NCI-H460 (cell line): ENCODE measurements around the gene WWOX. TPM values are rescaled to one million over a fixed set of nuclear protein-coding genes. Genes with fewer than 3 reads are reported as not detected.

Experiments
- DNase-seq: peaks from one replicate; pipeline ENCODE4 v3.0.0-alpha.2; 2016; ENCODE audit warnings: low read depth; ENCODE audit errors: extremely low read depth
- total RNA-seq: library from RNA; depleted of rRNA; stranded (reverse); fragments of >200 nt; shearing (Covaris generic); gene quantifications from 2 replicates; pipeline ENCODE4 v1.2.3, GENCODE V29; 2014

WWOX gene
- total RNA-seq, 1 experiment from 2014 or later: 11.1 TPM

DNA sequence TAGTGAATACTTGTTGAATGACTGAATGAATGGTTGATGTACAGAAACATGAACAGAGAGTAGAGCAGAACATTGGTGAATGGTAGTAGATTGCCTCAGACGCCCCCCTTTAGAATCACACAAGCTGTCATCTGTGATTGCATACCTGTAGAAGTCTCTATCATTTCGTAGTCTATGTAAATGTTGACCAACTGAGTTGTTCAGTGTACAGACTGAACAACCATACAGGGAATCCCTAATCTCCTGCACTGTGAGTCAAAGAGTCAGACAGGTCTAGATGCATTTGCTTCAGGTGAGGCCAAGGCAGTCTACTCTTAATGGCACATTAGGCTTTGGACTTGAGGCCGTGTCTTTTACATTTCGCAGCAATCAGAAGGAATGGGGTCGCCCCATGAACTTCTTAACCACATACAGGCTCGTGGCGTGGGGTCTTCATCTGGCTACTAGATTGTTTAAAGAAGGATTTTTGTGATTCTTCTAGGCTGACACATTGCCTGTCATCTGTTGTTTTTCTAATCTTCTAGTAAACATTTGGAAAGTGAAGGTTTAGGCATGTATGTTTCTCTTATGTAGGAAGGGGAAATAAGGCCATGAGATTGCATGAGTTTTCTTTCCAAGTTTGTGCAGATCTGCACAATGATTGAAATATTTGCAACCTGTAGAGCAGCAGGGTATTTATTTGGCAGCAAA is 157.4 kb downstream of the WWOX start:
- DNase-seq: no peak

DNA sequence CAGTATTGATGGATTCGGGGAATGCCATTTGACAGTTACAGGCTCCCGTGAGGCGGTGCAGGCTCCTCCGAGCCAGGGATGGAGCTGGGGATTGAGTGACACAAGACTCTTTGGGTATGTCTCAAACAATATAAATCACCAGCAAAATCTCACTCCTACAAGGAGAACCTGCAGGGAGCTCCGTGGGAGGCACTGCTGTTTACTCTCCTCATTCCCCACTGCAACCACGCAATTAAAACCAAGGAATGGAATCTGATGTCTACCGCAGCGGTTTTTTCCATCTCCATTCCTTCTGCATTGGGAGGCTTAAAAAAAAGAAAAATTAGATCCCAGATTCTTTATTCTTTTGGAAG is 157.9 kb downstream of the WWOX start:
- no peak for DNase-seq

DNA sequence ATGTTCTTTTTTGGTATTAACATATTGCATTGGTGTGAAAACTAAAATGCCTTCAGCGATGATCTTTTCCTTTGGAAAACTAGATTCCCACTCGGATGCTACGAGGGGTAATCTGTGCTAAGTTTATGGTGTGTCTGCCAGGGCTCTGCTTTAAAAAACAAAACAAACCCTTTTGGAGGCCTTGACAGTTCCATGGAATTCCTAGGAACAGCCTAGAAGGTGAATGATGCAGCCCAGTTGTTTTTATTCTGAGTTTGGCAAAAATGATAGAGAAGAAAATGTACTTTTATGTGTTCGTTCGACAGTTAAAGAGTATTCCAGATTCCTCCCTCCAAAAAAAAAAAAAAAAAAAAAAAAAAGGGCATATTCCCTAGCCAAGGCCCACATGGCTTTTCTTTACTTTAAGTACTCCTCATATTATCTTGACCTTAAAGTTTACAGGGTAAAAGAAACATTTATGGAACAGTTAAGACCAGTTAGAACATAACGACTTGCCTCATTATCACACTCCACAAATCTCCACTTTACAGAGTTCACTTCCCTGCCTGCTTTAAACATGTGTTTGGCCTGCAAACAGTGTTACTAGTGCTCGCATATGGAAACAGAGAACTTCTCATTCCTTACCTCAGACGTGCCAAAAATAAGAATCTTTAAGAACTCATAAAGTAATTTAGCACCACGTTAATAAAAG is 159.1 kb downstream of the WWOX start:
- no peak for DNase-seq

DNA sequence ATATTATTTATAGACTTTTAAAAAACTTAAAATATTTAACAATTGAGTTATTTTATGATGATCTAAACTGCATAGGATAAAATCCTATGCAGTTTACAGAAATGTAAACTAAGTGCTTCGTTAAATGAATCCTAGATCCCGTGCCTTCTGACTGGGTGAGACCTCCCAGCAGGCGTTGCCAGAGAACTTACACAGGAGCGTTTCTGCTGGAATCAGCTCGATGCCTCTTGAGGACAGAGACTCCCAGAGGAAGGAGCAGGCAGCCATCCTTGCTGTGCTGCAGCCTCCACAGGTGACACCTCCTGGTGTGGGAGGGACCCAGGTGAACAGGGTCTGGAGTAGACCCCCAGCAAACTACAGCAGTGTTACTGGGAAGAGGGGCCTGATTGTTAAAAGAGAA is 160.4 kb downstream of the WWOX start:
- DNase-seq: no peak

DNA sequence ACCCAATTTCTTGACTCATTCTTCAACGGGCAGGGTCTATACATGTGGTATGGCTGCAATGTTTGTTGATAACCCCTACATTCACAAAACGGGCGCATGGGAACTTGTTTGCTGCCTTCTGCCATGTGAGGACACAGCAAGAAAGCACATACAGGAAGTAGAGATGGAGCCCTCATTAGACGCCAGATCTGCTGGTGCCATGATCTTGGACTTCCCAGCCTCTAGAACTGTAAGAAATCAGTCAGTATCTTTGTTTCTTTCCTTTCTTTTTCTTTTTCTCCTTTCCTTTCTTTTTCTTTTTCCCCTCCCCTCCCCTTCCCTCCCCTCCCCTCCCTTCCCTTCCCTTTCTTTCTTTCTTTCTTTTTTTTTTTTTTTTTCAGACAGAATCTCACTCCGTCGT is 165.2 kb downstream of the WWOX start:
- DNase-seq: no peak

DNA sequence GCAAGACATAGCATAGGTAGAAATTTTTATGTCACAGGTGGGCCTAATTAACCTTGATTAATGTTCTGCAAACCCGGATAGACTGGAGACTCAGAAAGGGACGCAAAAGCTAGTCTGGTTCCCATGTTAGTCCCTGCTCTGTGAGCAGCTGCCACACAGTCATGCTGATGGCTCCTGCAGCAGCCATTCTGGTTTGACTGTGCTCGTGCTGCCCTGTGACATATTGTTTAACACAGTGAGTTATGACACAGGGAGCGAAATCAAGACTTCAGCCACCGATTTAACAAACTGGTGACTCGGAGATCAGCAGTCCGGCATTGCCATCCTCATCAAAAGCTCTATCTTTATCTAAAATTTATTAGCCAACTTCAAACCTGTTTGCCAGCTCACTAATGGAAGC is 169.8 kb downstream of the WWOX start:
- no peak for DNase-seq

DNA sequence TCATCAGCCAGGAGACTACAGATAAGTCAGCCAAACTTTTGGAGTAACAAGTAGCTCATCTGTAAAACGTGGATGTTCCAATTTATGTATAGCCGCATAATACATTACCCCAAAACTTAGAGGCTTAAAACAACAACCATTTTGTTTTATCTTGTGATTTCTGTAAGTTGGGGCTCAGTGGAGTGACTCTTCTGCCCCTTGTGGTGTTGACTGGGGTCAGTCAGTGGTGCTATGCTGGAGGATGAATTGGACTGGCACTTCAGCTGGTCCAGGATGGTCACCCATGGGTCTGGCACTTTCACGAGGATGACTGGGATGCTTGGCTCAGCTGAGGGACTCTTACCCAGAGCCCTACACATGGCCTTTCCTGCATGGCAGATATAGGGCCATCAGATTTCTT is 172.5 kb downstream of the WWOX start:
- no peak for DNase-seq

DNA sequence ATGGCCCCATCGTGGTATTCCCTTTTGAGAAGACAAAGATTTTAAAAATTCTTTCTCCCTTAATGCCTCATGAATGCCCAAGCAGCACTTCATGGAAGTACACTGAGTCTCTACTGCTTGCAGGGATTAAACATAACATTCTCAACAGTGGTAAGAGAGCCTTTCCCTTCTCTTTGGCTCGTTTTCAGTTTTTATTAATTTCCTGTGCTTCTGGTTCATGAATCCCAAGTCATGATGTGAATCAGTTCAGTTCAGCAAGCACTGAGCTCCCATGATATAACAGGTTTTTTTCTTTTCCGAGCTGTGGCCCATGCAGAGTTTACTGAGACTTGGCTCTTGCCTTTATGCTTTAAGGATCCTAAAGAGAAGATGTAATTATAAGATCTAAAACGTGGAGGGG is 175.3 kb downstream of the WWOX start:
- no peak for DNase-seq

DNA sequence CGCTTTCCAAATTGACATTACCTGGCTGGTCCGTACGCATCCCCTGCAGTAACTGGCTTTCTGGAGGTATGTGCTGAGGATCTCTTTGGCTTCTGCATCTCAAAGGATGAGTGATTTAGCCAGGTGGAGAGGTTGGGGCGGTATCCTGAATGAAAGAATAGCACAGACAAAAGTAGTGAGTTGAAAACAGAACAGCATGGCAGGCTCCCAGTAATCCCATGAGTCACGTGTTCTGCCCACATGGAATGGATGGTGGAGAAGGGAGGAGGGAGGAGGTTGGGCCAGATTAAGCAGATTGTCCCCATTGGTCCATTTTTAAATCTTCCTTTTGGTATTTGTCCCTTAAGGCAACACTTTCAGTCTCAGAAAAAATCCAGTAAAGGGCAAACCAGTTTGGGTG is 176.0 kb downstream of the WWOX start:
- DNase-seq: no peak

DNA sequence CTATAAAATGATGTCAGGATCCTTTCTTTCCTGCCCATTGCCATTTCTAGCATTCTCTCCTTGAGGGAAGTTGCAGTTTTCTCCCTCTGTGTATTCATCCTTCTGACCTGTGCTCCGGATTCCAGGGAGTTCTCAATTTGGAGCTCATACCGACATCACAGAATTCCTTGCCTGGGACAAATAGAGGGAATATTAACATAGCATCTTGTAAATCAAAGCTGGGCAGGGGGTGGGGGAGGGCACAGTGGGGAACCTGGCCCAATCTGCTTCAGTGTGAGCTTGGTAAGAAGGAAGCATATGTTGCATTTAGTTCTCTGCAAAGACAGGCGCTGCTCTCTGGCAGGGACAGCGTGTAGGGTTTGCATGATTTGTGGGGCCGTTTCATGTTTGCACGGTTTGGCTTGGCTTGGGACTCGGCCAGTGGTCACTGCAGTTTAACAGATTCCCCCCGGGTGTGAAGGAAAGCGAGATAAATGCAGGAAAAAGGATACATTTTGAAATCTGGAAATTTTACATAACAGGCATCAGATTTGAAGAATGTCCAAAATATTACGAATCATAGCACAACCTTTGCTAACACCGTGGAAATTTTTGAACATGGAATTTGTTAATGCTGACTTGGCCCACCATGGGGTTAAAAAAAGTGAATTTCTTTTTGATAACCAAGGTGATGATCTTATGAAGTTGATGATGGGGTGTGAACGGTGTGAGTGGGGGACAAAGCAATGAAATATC is 178.0 kb downstream of the WWOX start:
- DNase-seq: no peak

DNA sequence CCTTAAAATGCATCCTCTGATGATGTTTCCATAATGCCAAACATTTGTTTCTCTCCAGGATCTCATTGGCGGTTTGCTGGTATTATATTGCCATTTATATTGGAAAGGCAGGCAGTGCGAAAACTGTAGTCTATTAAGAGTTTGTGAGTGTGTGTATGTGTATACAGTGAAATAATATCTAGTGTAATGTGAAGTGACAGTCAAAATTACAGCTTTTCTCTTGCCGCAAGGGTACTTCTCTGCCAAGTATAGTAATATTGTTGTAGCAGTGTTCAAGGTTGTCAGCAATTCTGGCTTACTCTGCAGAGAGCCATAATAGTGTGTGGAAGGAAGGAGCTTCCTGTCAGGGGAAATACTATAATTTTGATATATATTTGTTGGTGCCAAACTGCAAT is 178.6 kb downstream of the WWOX start:
- no peak for DNase-seq

DNA sequence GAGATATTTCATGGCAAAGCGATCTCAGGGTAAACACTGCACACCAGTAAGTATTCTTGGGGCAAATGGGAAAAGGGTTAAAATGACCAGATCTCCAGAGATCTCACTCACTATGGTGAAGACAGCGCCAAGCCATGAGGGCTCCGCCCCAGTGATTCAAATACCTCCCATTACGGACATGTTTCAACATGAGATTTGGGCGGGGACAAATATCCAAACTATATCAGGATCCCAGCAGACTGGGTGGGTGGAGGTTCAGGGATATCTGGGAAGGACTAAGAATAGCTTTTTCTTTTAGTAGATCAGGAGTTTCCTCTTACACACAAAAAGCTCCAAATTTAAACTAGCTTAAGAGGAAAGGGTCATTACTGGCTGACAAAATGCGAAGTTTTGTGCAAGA is 181.7 kb downstream of the WWOX start:
- no peak for DNase-seq

DNA sequence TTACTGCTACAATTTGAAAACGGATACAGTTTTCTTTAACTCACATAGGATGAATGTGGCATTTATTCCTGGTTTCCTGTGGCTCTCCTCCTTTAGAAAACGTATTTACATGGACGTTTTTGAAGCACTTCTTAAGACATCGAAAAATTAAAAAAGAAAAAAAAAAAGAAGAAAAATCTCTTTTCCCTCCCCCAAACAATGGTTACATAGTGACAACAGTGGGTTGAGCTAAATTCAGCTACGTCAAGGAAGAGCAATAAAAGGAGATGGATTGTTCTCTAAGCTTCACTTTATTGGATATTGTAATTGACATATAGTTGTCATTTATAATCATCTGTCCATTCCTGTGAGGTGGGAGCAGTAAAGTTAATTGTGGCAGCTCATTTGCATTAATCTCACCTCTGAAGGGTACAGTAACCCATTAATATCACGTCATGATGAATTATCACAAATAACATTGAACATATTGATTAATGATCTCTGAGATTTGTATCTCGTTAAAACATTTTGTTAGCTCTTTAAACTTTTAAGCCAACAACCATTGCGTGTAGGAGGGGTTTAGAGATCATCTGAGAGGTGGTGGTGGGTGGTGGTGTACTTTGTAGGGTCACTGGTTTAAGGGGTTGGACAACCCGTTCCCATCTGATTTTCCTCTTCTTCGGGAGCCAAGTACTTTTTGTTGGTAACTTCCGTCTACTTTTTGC is 184.2 kb downstream of the WWOX start:
- DNase-seq: no peak

DNA sequence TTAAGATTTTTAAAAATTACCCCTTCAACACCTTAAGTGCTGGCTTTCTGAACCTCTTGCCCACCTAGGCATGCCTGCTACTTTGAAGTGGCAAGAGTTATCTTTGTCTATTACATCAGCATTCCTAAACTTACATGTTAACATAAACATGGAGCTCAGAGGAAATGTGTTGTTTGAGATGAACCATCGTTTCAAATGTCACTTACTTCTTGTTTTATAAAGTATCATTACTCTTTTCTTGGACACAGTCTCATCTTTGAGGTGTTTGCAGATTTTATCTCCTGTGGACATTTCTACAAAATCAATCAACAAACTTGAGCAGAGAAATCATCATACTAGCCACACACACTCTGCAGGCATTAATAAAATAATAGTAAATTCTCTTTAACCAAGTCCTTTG is 184.9 kb downstream of the WWOX start:
- no peak for DNase-seq

DNA sequence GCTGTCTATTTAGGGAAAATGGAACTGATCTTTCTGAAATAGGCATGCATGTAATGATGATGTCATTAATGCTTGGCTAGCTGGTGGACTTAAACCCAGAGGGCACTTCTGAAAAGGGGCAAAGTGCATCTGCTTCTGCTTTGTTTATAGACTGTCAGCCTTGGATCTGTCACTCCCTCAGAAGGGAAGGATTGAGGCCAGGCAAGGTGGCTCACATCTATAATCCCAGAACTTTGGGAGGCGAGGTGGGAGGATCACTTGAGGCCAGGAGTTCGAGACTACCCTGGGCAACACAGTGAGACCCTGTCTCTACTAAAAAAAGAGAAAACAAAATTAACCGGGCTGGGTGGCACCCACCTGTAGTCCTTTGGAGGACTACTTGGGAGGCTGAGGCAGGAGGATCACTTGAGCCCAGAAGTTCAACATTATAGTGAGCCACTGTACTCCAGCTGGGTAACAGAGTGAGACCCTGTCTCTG is 185.5 kb downstream of the WWOX start:
- no peak for DNase-seq

DNA sequence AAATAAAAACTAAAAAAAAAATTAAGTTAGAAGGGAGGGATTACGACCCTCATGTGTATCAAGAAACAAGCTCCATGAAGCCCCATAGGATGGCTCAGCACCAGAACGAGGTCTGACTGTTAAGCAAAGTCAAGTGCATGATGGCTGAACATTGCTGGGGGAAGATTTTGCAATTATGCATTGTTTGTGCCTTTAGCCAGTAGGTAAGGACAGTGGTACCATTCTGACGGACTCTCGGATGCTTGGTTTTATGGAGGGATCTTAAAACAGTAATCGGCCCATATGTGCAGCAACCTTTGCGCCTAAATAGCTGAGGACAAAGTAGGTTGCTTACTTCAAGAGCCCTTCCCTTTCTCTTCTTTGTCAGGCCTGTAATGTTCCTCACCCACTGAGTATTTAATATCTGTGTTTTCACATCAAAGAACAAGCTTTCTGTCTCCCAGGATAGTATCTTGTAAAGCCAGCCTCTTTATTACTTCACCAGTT is 186.0 kb downstream of the WWOX start:
- no peak for DNase-seq

DNA sequence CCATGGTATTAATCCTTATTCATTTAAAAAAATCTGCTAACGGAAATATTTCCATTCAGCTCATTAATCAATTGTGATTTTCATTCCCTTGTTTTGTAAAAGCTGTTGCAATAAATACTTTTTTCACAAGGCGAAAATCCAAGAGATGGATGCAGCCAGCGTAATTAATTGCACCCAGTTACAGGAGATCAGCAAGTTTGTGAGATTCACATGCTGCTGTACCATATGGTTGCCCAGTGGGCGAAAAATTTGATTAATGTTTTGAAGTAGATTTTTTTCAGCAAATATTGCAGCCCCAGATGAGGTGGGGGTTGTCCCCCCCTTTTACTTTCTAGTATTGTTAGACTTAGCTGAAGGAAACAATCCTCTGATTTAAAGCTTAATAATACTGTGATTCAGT is 186.6 kb downstream of the WWOX start:
- DNase-seq: no peak

DNA sequence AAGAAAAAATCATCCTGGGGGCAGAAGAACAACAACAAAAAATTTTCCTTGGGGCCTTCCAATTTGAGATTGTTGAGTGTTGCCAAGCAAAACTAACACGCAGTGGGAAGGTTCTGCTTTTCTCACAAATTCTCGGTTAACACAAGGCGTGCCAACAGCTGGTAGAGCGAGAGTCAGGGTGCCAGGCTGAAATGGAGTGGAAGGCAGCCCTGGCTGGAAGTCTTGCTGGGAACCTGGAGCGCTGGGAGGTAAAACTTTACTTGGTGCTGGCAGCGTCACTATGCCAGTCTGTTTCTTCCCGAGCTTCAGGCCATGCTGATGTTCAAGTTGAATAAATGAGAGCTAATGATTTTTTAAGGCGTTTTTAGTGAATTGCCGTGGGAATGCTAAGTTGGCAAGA is 189.4 kb downstream of the WWOX start:
- DNase-seq: no peak

DNA sequence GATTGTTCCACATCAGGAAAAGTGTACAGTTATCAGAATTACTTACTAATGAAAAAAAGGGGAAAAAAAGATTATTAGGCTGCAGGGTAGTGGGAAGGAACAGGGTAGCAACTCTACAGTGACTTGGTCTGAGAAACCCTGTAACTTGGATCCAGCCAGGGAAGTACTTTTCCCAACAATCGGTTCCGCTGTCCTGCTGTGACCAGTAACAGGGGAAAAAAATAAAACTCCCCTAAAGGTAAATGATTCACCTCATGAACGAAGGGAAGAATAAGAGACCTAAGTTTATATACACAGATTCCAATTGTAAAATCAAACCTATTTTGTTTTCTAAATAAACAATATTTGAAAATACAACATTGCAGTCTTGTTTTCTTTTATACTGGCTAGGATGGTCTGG is 189.9 kb downstream of the WWOX start:
- DNase-seq: no peak

DNA sequence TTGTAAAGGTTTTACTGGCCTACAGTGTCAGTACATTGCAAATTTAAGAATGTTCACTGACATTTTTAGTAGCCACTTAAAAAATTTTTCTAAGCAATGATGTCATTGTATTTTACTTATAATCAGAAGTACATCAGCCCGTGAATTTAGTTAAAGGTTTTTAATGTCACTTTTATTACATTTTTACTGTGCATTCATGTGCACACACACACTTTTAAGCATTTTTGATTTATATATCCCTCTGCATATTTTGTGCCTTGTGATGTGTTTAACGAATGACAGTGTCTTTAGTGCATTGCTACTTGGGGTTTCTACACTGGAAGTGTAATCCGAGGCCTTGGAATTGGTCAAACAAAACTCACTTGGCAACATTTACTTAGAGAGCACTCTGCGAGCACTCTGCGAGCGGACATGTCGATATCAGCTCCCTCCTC is 190.4 kb downstream of the WWOX start:
- no peak for DNase-seq

DNA sequence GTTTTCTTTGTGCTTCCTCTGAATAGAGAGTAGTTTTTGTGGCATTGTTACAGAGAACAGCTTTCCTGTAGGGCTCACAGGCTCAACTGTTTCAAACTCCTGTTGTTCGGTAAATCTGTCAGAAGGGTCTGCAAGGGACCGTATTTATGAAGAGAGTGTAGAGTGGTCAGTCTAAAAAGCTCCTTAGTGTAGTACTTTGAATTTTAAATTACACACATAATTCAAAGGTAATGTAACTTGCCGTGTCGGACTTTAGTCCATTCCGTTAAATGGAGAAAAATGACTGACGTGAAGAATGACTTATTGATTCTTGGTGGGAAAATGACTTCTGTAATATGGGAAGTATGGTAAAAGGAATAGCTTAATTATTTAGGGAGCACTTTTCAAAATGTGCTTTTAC is 190.9 kb downstream of the WWOX start:
- no peak for DNase-seq
